ENCODE data around the gene SUPT20H.

- TF ChIP-seq CTCF (conservative IDR thresholded peaks at IDR 0.05; ENCODE audit: low read depth, low read length): no peak
- TF ChIP-seq EZH2phosphoT487 (IDR thresholded peaks at IDR 0.05; ENCODE audit: borderline replicate concordance, low read length): no peak
- TF ChIP-seq EZH2 (IDR thresholded peaks at IDR 0.05; ENCODE audit: low read length, unreplicated experiment): no peak
Measured at GRCh38 chr13:36997716-36998427, 61.6 kb downstream of the SUPT20H start.
